ENCODE data around the gene CD27.
"Not testable (repeated sequence)": the region's sequence is repeated elsewhere in the genome, so short reads cannot be mapped to it uniquely, and the experiment has no call there.

CD27 gene

GRCh38 chr12:6461401-6462233 is 16.9 kb downstream of the CD27 start:
- peak; percentile 86 for DNase-seq

GRCh38 chr12:6462234-6462995 is 17.7 kb downstream of the CD27 start:
- peak; percentile 34 for DNase-seq

- peak; percentile 58 for DNase-seq
These were observed 18.5 kb downstream of the CD27 start for GRCh38 chr12:6463216-6463615.

- DNase-seq = no peak
These were observed 19.1 kb downstream of the CD27 start for GRCh38 chr12:6463858-6464257.

GRCh38 chr12:6464531-6464930 is 19.8 kb downstream of the CD27 start:
- DNase-seq = no peak

- peak; percentile 74 for DNase-seq
These were observed 20.9 kb downstream of the CD27 start for GRCh38 chr12:6465467-6466183.

GRCh38 chr12:6466184-6466573 is 21.4 kb downstream of the CD27 start:
- DNase-seq = no peak

- DNase-seq = not testable (repeated sequence)
These were observed 22.0 kb downstream of the CD27 start for GRCh38 chr12:6466751-6467150.

- DNase-seq = not testable (repeated sequence)
These were observed 23.0 kb downstream of the CD27 start for GRCh38 chr12:6467571-6468282.

- DNase-seq = no peak
These were observed 23.5 kb downstream of the CD27 start for GRCh38 chr12:6468283-6468575.

- no peak for DNase-seq
These were observed 24.3 kb downstream of the CD27 start for GRCh38 chr12:6469092-6469491.

- DNase-seq = no peak
These were observed 25.0 kb downstream of the CD27 start for GRCh38 chr12:6469609-6470374.

- DNase-seq = peak; percentile 97
These were observed 25.8 kb downstream of the CD27 start, which contains the start of gene VAMP1 for GRCh38 chr12:6470375-6471163. Gene VAMP1, minus strand, starts transcription at chr12:6470677. Its CDS starts 146 bp downstream, at chr12:6470531.

- no peak for DNase-seq
These were observed 27.2 kb downstream of the CD27 start for GRCh38 chr12:6471989-6472360.

- no peak for DNase-seq
These were observed 27.7 kb downstream of the CD27 start for GRCh38 chr12:6472491-6472890.

- not testable (repeated sequence) for DNase-seq
These were observed 30.6 kb downstream of the CD27 start for GRCh38 chr12:6475233-6475975.

- DNase-seq = no peak
These were observed 31.7 kb downstream of the CD27 start for GRCh38 chr12:6476489-6476888.

GRCh38 chr12:6477601-6478377 is 33.0 kb downstream of the CD27 start:
- DNase-seq = not testable (repeated sequence)

- no peak for DNase-seq
These were observed 33.7 kb downstream of the CD27 start for GRCh38 chr12:6478416-6478815.

- no peak for DNase-seq
These were observed 43.5 kb downstream of the CD27 start for GRCh38 chr12:6488240-6488639.
